ENCODE measurements around the gene EXTL2.
"Not testable (repeated sequence)": the region's sequence is repeated elsewhere in the genome, so short reads cannot be mapped to it uniquely, and the experiment has no call there.

Gene EXTL2

DNA sequence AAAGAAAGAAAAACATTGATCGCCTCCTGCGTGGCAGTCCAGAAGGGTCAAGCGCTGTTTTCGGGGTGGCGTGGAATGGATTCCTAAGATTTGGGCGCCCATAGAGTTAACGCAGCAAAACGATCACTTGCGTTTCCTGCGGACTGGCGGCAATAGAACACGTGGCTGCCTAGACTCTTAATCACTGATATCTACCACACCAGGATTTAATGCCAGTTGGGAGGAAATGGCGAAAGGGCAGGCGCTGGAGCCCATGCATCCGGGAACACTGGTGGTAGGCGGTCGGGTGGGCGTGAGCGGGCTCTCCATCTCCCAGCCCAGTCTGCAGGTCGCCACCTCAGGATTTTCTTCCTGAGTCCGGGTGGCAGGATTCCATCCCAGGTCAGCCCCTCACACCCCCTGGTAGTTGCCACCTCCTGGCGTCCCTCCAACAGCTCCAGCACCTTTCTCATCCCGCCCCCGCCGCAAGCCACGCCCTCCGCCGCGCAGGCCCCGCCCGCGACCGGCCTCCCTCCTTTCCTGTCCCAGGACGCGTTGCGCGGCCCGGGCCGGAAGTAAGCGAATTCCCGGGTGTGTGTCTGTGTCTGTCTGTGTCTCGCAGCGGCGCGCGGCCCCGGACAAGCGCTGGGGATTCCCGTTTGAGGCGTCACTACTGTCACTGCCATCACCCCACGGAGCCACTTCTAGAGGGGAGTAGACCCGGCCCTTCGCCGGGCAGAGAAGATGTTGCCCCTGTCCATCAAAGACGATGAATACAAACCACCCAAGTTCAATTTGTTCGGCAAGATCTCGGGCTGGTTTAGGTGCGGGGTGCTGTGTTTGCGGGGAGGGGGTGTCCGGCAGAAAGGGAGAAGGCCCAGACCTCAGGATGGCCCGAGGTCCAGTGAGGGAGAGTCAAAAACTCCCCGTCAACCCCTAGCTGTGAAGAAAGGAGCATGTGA is 1.2 kb upstream of the EXTL2 start, which contains the start of gene SLC30A7:
SLC30A7 (plus strand) TSS at position 551 of the 941 bp plus-strand sequence; CDS start at position 724, 173 bp downstream.
- peak; percentile 97 for DNase-seq
- Histone ChIP-seq H3K56ac (ENCODE audit: low read length) (peak within 1 kb of the TSS; percentile 93), H4K8ac (ENCODE audit: low read depth, low read length) (no peak within 1 kb of the TSS), H2AK5ac (ENCODE audit: low read length) (no peak within 1 kb of the TSS), H3K4me1 (ENCODE audit: control insufficient read depth, low read depth, low read length) (peaks cover 3% of the 10 kb centered on the region), H3K23ac (ENCODE audit: low read length) (no peak within 1 kb of the TSS), H3K4ac (ENCODE audit: low read depth, low read length) (peak within 1 kb of the TSS; percentile 98), H3K79me2 (ENCODE audit: control insufficient read depth, insufficient read depth, low read length) (peaks cover 24% of the 10 kb centered on the region), H3K79me1 (ENCODE audit: low read length) (peaks cover 12% of the 10 kb centered on the region), H3K27ac (ENCODE audit: low read depth, low read length) (peak within 1 kb of the TSS; percentile 99), H3K4me3 (ENCODE audit: low read length) (peak within 1 kb of the TSS; percentile 99), H3K18ac (ENCODE audit: low read length) (peak within 1 kb of the TSS; percentile 61), H3K36me3 (ENCODE audit: control insufficient read depth, insufficient read depth, low read length) (no peaks in the 10 kb centered on the region), H3K4me2 (ENCODE audit: low read length) (peak within 1 kb of the TSS; percentile 93), H3K27me3 (ENCODE audit: insufficient read depth, low read length, poor library complexity) (no peaks in the 10 kb centered on the region), H2BK5ac (ENCODE audit: low read length) (peak within 1 kb of the TSS; percentile 45), H4K5ac (ENCODE audit: low read length) (no peak within 1 kb of the TSS), H3K9ac (ENCODE audit: low read length) (peak within 1 kb of the TSS; percentile 95), H2BK120ac (ENCODE audit: low read depth, low read length) (no peak within 1 kb of the TSS), H2BK15ac (replicated peaks; ENCODE audit: low read depth) (no peak within 1 kb of the TSS)
- WGBS (ENCODE audit: extremely low coverage, insufficient coverage, low lambda C conversion rate), result no CpG with 5 or more reads among the region's 62 CpGs

DNA sequence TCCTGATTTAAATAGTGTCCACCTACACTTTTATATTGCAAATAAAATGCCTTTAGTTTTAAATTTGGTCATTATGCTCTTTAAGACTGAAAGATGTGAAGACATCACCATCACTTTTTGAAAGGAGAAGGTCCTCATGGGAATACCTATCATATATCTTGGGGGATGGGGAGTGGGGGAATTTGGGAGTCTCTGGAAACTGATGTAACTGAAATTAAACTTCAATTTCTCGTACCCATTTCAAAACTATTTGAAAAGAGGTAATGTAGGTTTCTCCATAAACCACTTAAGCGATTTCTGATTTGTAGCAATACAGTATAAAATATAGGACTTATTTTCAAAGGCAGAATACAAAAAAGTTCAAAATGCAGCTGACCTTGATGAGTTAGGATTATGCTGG is 924 bp downstream of the EXTL2 start:
- H3K9ac ChIP-seq (ENCODE audit: low read length), result peak overlapping the region; percentile 50
- peaks cover 3% of the 10 kb centered on the region for H3K4me1 ChIP-seq (ENCODE audit: control insufficient read depth, low read depth, low read length)
- H3K23ac ChIP-seq (ENCODE audit: low read length), result no peak overlapping the region
- no peak overlapping the region for H3K4me3 ChIP-seq (ENCODE audit: low read length)
- H2AK5ac ChIP-seq (ENCODE audit: low read length), result no peak overlapping the region
- no peaks in the 10 kb centered on the region for H3K27me3 ChIP-seq (ENCODE audit: insufficient read depth, low read length, poor library complexity)
- peaks cover 9% of the 10 kb centered on the region for H3K79me1 ChIP-seq (ENCODE audit: low read length)
- DNase-seq, result no peak
- no peaks in the 10 kb centered on the region for H3K36me3 ChIP-seq (ENCODE audit: control insufficient read depth, insufficient read depth, low read length)
- no peak overlapping the region for H2BK120ac ChIP-seq (ENCODE audit: low read depth, low read length)
- no peak overlapping the region for H4K5ac ChIP-seq (ENCODE audit: low read length)
- H4K8ac ChIP-seq (ENCODE audit: low read depth, low read length), result no peak overlapping the region
- peaks cover 26% of the 10 kb centered on the region for H3K79me2 ChIP-seq (ENCODE audit: control insufficient read depth, insufficient read depth, low read length)
- no peak overlapping the region for H2BK15ac ChIP-seq (replicated peaks; ENCODE audit: low read depth)
- no peak overlapping the region for H3K18ac ChIP-seq (ENCODE audit: low read length)
- no peak overlapping the region for H2BK5ac ChIP-seq (ENCODE audit: low read length)
- H3K56ac ChIP-seq (ENCODE audit: low read length), result no peak overlapping the region
- no peak overlapping the region for H3K4ac ChIP-seq (ENCODE audit: low read depth, low read length)
- no peak overlapping the region for H3K27ac ChIP-seq (ENCODE audit: low read depth, low read length)
- H3K4me2 ChIP-seq (ENCODE audit: low read length), result peak overlapping the region; percentile 20
- no CpG with 5 or more reads among the region's 2 CpGs for WGBS (ENCODE audit: extremely low coverage, insufficient coverage, low lambda C conversion rate)

DNA sequence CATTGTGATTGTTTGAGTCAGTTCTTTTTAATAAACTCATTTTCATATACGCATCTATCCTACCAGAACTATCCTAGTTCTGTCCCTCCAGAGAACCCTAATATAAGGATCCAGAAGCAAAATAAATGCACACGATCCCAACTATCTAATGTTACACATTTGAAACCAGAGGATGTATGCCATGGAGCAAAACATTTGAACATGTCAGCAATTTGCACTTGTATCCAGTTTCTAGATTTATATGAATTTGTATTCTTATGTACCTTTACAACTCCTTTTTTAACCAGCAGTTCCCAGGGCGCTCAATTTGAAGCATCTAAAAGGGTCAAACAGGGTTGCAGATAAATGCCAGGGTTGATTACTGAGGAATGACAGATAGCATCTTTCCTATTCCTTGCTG is 2.1 kb downstream of the EXTL2 start:
- no peak overlapping the region for H2BK15ac ChIP-seq (replicated peaks; ENCODE audit: low read depth)
- no peak overlapping the region for H3K4me3 ChIP-seq (ENCODE audit: low read length)
- H2BK120ac ChIP-seq (ENCODE audit: low read depth, low read length), result no peak overlapping the region
- H3K23ac ChIP-seq (ENCODE audit: low read length), result no peak overlapping the region
- no peak overlapping the region for H3K4ac ChIP-seq (ENCODE audit: low read depth, low read length)
- H3K18ac ChIP-seq (ENCODE audit: low read length), result no peak overlapping the region
- H3K27ac ChIP-seq (ENCODE audit: low read depth, low read length), result no peak overlapping the region
- DNase-seq, result no peak
- H3K79me2 ChIP-seq (ENCODE audit: control insufficient read depth, insufficient read depth, low read length), result peaks cover 26% of the 10 kb centered on the region
- H4K8ac ChIP-seq (ENCODE audit: low read depth, low read length), result no peak overlapping the region
- no peaks in the 10 kb centered on the region for H3K27me3 ChIP-seq (ENCODE audit: insufficient read depth, low read length, poor library complexity)
- H3K4me2 ChIP-seq (ENCODE audit: low read length), result no peak overlapping the region
- H2BK5ac ChIP-seq (ENCODE audit: low read length), result no peak overlapping the region
- no peak overlapping the region for H2AK5ac ChIP-seq (ENCODE audit: low read length)
- H3K56ac ChIP-seq (ENCODE audit: low read length), result peak overlapping the region; percentile 34
- peaks cover 9% of the 10 kb centered on the region for H3K79me1 ChIP-seq (ENCODE audit: low read length)
- no peaks in the 10 kb centered on the region for H3K36me3 ChIP-seq (ENCODE audit: control insufficient read depth, insufficient read depth, low read length)
- no CpG with 5 or more reads among the region's 3 CpGs for WGBS (ENCODE audit: extremely low coverage, insufficient coverage, low lambda C conversion rate)
- no peak overlapping the region for H3K9ac ChIP-seq (ENCODE audit: low read length)
- H4K5ac ChIP-seq (ENCODE audit: low read length), result no peak overlapping the region
- H3K4me1 ChIP-seq (ENCODE audit: control insufficient read depth, low read depth, low read length), result peaks cover 3% of the 10 kb centered on the region

DNA sequence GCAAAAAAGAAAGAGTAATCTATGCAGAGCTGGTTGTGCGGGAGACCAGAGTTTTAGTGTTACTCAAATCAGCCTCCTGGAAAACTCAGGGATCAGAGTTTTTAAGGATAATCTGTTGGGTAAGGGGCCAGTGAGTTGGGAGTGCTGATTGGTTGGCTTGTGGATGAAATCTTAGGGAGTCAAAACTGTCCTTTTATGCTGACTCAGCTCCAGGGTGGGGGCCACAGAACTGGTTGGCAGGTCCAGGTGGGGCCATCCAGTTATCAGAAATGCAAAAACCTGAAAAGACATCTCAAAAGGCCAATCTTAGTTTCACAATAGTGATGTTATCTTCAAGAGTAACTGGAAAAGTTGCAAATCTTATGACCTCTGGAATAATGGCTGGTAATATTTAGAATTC is 3.3 kb downstream of the EXTL2 start:
- Histone ChIP-seq H3K4me2 (ENCODE audit: low read length) (no peak overlapping the region), H3K36me3 (ENCODE audit: control insufficient read depth, insufficient read depth, low read length) (no peaks in the 10 kb centered on the region), H2BK15ac (replicated peaks; ENCODE audit: low read depth) (no peak overlapping the region), H2BK120ac (ENCODE audit: low read depth, low read length) (no peak overlapping the region), H3K4ac (ENCODE audit: low read depth, low read length) (no peak overlapping the region), H3K79me1 (ENCODE audit: low read length) (peaks cover 6% of the 10 kb centered on the region), H3K23ac (ENCODE audit: low read length) (no peak overlapping the region), H3K18ac (ENCODE audit: low read length) (no peak overlapping the region), H3K9ac (ENCODE audit: low read length) (no peak overlapping the region), H2AK5ac (ENCODE audit: low read length) (no peak overlapping the region), H3K56ac (ENCODE audit: low read length) (no peak overlapping the region), H3K4me1 (ENCODE audit: control insufficient read depth, low read depth, low read length) (peaks cover 3% of the 10 kb centered on the region), H2BK5ac (ENCODE audit: low read length) (no peak overlapping the region), H3K4me3 (ENCODE audit: low read length) (no peak overlapping the region), H4K8ac (ENCODE audit: low read depth, low read length) (no peak overlapping the region), H3K79me2 (ENCODE audit: control insufficient read depth, insufficient read depth, low read length) (peaks cover 15% of the 10 kb centered on the region), H3K27me3 (ENCODE audit: insufficient read depth, low read length, poor library complexity) (no peaks in the 10 kb centered on the region), H3K27ac (ENCODE audit: low read depth, low read length) (no peak overlapping the region), H4K5ac (ENCODE audit: low read length) (no peak overlapping the region)
- no peak for DNase-seq
- WGBS (ENCODE audit: extremely low coverage, insufficient coverage, low lambda C conversion rate), result no CpG with 5 or more reads among the region's 1 CpG

DNA sequence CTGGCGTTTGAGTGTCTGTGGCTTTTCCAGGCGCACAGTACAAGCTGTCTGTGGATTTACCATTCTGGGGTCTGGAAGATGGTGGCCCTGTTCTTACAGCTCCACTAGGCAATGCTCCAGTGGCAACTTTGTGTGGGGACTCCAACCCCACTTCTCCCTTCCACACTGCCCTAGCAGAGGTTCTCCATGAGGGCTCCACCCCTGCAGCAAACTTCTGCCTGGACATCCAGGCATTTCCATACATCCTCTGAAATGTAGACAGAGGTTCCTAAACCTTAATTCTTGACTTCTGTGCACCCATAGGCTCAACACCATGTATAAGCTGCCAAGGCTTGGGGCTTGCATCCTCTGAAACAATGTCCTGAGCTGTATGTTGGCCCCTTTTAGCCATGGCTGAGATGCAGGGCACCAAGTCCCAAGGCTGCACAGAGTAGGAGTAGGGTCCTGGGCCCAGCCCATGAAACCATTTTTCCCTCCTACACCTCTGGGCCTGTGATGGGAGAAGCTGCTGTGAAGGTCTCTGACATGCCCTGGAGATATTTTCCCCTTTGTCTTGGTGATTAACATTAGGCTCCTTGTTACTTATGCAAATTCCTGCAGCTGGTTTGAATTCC is 4.7 kb downstream of the EXTL2 start:
- H3K4me2 ChIP-seq (ENCODE audit: low read length); H2BK5ac ChIP-seq (ENCODE audit: low read length); H3K18ac ChIP-seq (ENCODE audit: low read length); H3K27me3 ChIP-seq (ENCODE audit: insufficient read depth, low read length, poor library complexity); H3K23ac ChIP-seq (ENCODE audit: low read length); H4K8ac ChIP-seq (ENCODE audit: low read depth, low read length); H3K4ac ChIP-seq (ENCODE audit: low read depth, low read length); H4K5ac ChIP-seq (ENCODE audit: low read length); H3K79me1 ChIP-seq (ENCODE audit: low read length); DNase-seq; H2AK5ac ChIP-seq (ENCODE audit: low read length); H3K36me3 ChIP-seq (ENCODE audit: control insufficient read depth, insufficient read depth, low read length); H2BK15ac ChIP-seq (replicated peaks; ENCODE audit: low read depth); H3K56ac ChIP-seq (ENCODE audit: low read length); H2BK120ac ChIP-seq (ENCODE audit: low read depth, low read length); H3K9ac ChIP-seq (ENCODE audit: low read length); H3K27ac ChIP-seq (ENCODE audit: low read depth, low read length); H3K4me1 ChIP-seq (ENCODE audit: control insufficient read depth, low read depth, low read length): not testable (repeated sequence)
- Histone ChIP-seq H3K79me2 (ENCODE audit: control insufficient read depth, insufficient read depth, low read length) (peaks cover 11% of the 10 kb centered on the region), H3K4me3 (ENCODE audit: low read length) (peak overlapping the region; percentile 17)
- WGBS (ENCODE audit: extremely low coverage, insufficient coverage, low lambda C conversion rate), result no CpG with 5 or more reads among the region's 2 CpGs

Measured in mesendoderm (in vitro differentiated cells).